ENCODE data around the gene VAC14.

The VAC14 gene

GRCh38 chr16:70664325-70665112 lies 136.4 kb downstream of the VAC14 start:
- no peaks in the 10 kb centered on the region for H3F3A ChIP-seq (ENCODE audit: insufficient read depth, low read length)
- no peak for TF ChIP-seq CTCF (IDR thresholded peaks at IDR 0.05; ENCODE audit: low read length)
- TF ChIP-seq EZH2 (IDR thresholded peaks at IDR 0.05; ENCODE audit: borderline replicate concordance, low read length), result no peak
- peaks cover 2% of the 10 kb centered on the region for H3K4me1 ChIP-seq (ENCODE audit: insufficient read depth, low read length, severe bottlenecking)
- no peak overlapping the region for H3K4me3 ChIP-seq (ENCODE audit: low read depth, low read length, poor library complexity, severe bottlenecking)
- no peak overlapping the region for H3K4me2 ChIP-seq (ENCODE audit: low read length)
- no peaks in the 10 kb centered on the region for H4K20me1 ChIP-seq (ENCODE audit: insufficient read depth, low read length)
- no peaks in the 10 kb centered on the region for H3K9me2 ChIP-seq (ENCODE audit: low read depth, low read length)
- no peak overlapping the region for H2AFZ ChIP-seq (ENCODE audit: low read length)
- peaks cover 5% of the 10 kb centered on the region; the same call in 1 of the 2 replicates for H3K27me3 ChIP-seq (ENCODE audit: insufficient read depth, low read length)
- H3K79me2 ChIP-seq (ENCODE audit: insufficient read depth, low read length), result no peaks in the 10 kb centered on the region
- H3K9me3 ChIP-seq (ENCODE audit: low read length), result no peaks in the 10 kb centered on the region
- H3K27ac ChIP-seq (ENCODE audit: low read depth, low read length, poor library complexity, severe bottlenecking), result no peak overlapping the region
- H3K9ac ChIP-seq (ENCODE audit: low read length), result no peak overlapping the region
- H3K36me3 ChIP-seq (ENCODE audit: insufficient read depth, low read length), result no peaks in the 10 kb centered on the region

- no peak overlapping the region for H3K27ac ChIP-seq (ENCODE audit: low read depth, low read length, poor library complexity, severe bottlenecking)
- no peaks in the 10 kb centered on the region for H3K36me3 ChIP-seq (ENCODE audit: insufficient read depth, low read length)
- no peaks in the 10 kb centered on the region for H4K20me1 ChIP-seq (ENCODE audit: insufficient read depth, low read length)
- no peaks in the 10 kb centered on the region for H3K79me2 ChIP-seq (ENCODE audit: insufficient read depth, low read length)
- no peak overlapping the region for H3K4me3 ChIP-seq (ENCODE audit: low read depth, low read length, poor library complexity, severe bottlenecking)
- H2AFZ ChIP-seq (ENCODE audit: low read length), result no peak overlapping the region
- no peaks in the 10 kb centered on the region for H3K9me2 ChIP-seq (ENCODE audit: low read depth, low read length)
- no peak overlapping the region for H3K9ac ChIP-seq (ENCODE audit: low read length)
- peaks cover 5% of the 10 kb centered on the region; the same call in 1 of the 2 replicates for H3K27me3 ChIP-seq (ENCODE audit: insufficient read depth, low read length)
- peaks cover 4% of the 10 kb centered on the region for H3K4me1 ChIP-seq (ENCODE audit: insufficient read depth, low read length, severe bottlenecking)
- no peak for TF ChIP-seq CTCF (IDR thresholded peaks at IDR 0.05; ENCODE audit: low read length)
- TF ChIP-seq EZH2 (IDR thresholded peaks at IDR 0.05; ENCODE audit: borderline replicate concordance, low read length), result no peak
- no peak overlapping the region for H3K4me2 ChIP-seq (ENCODE audit: low read length)
- no peaks in the 10 kb centered on the region for H3F3A ChIP-seq (ENCODE audit: insufficient read depth, low read length)
- no peaks in the 10 kb centered on the region for H3K9me3 ChIP-seq (ENCODE audit: low read length)
These were observed 137.2 kb downstream of the VAC14 start for GRCh38 chr16:70663524-70664324.

- Histone ChIP-seq H4K20me1 (ENCODE audit: insufficient read depth, low read length) (no peaks in the 10 kb centered on the region), H3K9ac (ENCODE audit: low read length) (no peak overlapping the region)
These were observed 137.9 kb downstream of the VAC14 start for GRCh38 chr16:70662991-70663523.

More at GRCh38 chr16:70662991-70663523, 137.9 kb downstream of the VAC14 start:
- Histone ChIP-seq H3K36me3 (ENCODE audit: insufficient read depth, low read length) (no peaks in the 10 kb centered on the region), H3K4me1 (ENCODE audit: insufficient read depth, low read length, severe bottlenecking) (peaks cover 4% of the 10 kb centered on the region), H3K4me3 (ENCODE audit: low read depth, low read length, poor library complexity, severe bottlenecking) (no peak overlapping the region), H3K9me2 (ENCODE audit: low read depth, low read length) (no peaks in the 10 kb centered on the region), H2AFZ (ENCODE audit: low read length) (no peak overlapping the region), H3K79me2 (ENCODE audit: insufficient read depth, low read length) (no peaks in the 10 kb centered on the region), H3K27me3 (ENCODE audit: insufficient read depth, low read length) (peaks cover 5% of the 10 kb centered on the region; the same call in 1 of the 2 replicates), H3F3A (ENCODE audit: insufficient read depth, low read length) (no peaks in the 10 kb centered on the region), H3K4me2 (ENCODE audit: low read length) (no peak overlapping the region), H3K27ac (ENCODE audit: low read depth, low read length, poor library complexity, severe bottlenecking) (no peak overlapping the region), H3K9me3 (ENCODE audit: low read length) (no peaks in the 10 kb centered on the region)
- TF ChIP-seq CTCF (IDR thresholded peaks at IDR 0.05; ENCODE audit: low read length), result no peak
- TF ChIP-seq EZH2 (IDR thresholded peaks at IDR 0.05; ENCODE audit: borderline replicate concordance, low read length), result no peak

Data from OCI-LY1 (cell line).